DMS153 (cell line): Measurements from ENCODE around the gene NFKBIA.
"Not testable (repeated sequence)": the region's sequence is repeated elsewhere in the genome, so short reads cannot be mapped to it uniquely, and the experiment has no call there.

ENCODE experiments used
- DNase-seq: peaks from one replicate; lab custom pipeline; 2025; lab: John Stamatoyannopoulos, UW

The NFKBIA gene

DNA sequence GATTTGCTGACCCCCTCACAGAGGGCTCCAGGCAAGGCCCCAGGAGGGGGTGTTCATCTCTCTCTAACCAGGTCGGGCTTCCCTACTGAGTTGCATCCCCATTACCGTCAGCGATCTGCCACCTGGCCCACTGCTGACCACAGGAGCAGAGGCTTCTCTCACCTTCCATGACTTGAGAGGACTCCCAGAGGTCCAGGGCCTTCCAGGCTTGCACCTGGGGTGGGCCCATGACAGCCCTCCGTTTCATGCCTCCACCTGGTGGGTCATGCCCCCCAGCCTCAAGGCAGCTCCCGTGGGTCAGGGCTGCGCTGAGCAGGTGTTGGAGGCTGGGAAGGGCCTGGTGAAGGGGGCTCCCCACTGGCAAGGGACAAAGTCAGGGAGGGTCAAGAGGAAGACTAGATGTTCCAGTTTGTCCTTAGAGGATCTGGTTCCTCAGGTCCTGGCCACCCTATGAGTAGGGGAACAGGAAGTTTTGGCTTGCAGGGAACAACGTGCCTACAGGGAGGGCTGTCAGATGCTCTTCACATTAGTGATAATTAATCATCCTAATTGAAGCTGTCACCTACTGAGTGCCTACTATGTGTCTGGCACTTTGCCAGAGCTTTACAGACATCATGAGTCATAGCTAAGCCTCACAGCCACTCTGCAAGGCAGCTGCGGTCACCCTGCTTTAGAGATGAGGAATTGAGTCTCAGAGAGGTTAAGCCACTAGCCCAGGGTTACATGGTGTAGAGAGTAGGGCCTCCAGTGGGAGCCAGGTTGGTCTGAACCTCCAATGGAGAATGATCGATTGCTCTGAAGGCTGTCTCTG lies 13.8 kb downstream of the NFKBIA start:
- peak; percentile 30 for DNase-seq

DNA sequence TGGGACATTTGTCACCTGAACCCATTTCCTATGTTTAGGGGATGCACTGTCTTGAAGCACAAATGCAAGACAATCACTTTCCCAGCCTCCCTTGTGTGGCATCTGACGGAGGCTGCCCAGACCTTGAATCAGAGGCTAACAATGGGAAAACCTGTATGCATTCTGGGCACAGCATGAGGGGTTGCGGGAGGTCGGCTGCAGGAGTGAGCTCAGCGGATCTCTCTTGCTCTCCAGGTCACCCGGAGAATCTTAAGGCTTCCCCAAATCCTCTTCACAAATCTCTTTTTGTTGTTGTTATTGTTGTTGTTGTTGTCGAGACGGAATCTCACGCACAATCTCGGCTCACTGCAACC lies 15.3 kb downstream of the NFKBIA start:
- no peak for DNase-seq

GRCh38 chr14:35388656-35389314 lies 15.8 kb downstream of the NFKBIA start:
- no peak for DNase-seq

DNA sequence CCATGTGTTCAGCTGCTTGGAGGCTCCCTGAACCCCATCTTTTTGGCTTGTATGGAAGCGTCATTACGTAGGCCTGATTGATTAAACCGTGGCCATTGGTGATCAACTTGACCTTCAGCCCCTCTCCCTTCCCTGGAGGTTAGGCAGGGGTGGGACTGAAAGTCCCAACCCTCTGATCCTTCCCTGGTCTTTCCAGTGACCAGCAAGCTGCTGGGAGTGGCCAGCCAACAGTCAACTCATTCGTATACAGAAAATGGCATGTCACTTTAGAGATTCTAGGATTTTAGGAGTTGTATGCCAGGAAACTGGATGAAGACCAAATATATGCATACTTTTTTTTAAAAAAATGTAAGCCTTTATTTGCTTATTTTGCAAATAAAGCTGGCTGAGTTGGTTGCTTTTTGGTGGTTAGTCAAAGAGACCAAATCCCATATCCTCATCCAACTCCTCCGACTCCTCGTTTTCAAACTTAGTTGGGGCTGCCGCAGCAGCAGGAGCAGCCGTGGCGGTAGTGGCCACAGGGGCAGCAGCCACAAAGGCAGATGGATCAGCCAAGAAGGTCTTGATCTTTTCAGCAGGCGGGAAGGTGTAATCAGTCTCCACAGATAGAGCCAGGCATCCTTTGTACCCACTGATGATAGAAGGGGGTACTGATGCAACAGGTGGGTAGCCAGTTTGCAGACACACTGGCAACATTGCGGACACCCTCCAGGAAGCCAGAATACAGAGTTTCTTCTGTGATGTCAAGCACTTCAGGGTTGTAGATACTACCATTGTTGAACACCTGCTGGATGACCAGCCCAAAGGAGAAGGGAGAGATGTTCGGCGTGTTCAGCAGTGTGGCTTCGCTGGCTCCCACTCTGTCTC lies 16.6 kb downstream of the NFKBIA start:
- DNase-seq, result no peak

- DNase-seq, result no peak
These were observed 17.3 kb downstream of the NFKBIA start for GRCh38 chr14:35387219-35387618.

GRCh38 chr14:35386673-35387125 lies 17.9 kb downstream of the NFKBIA start:
- DNase-seq, result no peak

DNA sequence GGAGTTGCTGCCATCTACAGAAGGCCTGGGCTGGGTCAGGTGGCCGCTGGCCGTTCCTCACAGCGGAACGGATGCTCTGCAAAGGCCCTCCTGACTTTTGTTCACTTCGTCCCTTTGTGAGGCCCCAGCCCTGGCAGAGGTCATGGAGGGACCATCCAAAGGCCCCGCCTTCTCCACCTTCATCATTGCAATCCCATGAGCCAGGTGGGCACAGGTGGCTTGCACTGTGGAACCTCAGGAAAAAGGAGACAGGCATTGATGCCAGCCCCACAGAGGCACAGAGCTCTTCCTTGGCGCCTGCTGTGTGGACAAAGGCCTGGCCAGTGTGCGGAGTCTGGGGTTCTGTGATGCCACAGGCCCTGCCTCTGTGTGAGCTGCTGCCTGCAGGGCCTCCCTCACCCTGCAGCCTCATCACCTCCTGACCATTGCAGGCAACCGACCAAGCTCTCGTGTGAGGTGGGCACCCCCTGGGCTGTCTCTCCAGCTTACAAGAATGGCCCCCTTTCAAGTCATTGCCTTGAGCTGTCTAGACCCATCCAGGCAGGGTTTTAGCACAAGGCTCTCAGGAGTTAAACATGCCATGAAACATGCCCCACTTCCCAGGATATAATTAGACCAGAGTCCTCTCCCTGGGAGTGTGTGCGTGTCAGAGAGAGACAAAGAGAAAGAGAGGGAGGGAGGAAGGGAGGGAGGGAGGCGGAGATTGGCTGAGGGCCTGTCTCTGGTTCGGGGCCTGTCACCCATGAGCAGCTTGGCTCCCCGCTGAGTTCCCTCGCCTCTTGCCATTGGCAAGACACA lies 19.3 kb downstream of the NFKBIA start:
- peak; percentile 78 for DNase-seq

DNA sequence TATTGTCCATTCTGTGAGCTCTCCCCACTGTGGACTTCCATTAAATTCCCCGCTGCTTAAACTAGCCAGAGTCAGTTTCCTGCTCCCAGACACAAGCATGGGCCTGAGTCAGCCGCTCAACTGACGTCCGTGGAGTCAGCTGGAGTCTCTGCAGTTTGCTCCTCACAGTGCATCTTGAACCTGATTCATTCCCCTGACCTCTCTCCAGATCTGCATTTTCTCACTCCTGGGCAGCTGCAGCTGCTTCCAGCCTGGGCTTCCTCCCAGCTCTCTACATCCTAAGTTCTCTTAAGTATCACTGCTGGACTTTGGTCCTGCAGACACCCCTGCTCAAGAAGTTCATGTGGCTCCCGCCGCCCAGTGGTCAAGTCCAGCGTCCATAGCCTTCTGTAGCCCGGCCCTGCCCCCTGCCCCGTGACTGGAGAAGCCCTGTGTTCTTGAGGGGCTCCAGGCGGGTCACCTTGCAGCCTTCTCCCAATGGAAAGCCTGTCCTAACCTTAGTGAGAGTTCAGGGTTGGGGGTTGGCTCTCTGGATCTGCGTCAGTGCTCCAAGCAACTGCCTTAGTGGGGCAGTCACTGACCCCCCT lies 20.0 kb downstream of the NFKBIA start:
- DNase-seq, result no peak

DNA sequence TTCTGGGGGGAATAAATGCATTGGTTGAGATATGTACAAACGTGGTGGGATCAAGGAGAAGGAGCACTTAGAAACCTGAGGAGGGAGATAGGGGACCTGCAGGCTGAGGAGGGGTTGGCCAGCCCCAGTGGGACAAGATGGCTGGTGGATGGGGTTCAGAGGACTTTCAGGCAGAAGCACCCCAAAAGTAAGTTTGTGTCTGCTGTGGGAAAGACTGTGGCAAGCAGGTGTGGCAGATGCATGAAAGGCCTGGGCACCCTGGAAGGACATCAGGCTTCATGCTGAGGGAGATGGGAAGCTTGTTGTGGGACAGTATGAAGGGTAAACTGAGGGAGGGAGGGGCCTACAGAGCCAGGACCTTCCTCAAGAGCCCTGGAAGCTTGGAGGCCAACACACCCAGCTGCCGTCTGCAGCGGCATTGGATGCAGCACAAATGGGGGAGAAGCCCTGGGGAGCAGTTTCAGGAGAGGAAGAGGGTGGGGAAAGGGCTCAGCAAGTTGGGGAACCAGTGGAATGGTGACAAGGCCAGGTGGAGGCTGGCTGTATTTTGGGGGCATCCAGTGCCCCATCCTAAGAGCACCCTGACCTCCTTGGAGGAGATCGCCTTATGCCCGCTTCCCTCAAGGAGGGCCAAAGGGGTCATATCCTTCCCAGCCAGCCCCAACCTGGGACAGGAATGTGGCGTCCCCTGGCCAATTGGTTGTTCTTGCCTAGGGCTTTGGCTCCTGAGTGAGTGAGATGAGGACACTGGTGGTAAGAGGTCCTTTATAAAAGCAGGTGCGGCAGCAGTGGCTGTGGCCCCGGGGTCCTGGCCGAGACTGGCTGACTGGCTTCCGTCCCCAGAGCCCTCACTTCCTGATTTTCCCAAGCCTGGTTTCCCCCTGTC lies 20.7 kb downstream of the NFKBIA start:
- DNase-seq, result no peak

GRCh38 chr14:35380794-35381193 lies 23.8 kb downstream of the NFKBIA start:
- no peak for DNase-seq

DNA sequence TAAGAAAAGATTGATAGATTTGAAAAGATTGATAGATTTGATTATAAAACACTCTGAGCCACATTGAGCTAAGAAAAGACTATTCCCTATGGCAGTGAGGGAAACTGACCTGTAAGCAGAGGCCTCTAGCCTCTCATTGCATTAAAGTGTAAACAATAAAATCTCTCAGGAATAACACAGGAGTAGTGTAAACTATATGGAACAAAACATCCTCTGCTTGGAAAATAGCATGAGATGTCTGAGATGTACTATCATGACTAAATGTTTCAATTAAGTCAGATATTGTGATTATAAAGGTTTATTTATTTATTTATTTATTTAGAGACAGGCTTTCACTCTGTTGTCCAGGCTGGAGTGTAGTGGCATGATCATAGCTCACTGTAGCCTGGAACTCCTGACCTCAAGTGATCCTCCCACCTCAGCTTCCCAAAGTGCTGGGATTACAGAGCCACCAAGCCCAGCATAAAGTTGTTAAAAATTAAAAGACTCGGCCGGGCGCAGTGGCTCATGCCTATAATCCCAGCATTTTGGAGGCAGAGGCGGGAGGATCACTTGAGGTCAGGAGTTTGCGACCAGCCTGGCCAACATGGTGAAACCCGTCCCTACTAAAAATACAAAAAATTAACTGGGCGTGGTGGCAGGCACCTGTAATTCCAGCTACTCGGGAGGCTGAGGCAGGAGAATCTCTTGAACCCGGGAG lies 25.2 kb downstream of the NFKBIA start:
- DNase-seq, result not testable (repeated sequence)

DNA sequence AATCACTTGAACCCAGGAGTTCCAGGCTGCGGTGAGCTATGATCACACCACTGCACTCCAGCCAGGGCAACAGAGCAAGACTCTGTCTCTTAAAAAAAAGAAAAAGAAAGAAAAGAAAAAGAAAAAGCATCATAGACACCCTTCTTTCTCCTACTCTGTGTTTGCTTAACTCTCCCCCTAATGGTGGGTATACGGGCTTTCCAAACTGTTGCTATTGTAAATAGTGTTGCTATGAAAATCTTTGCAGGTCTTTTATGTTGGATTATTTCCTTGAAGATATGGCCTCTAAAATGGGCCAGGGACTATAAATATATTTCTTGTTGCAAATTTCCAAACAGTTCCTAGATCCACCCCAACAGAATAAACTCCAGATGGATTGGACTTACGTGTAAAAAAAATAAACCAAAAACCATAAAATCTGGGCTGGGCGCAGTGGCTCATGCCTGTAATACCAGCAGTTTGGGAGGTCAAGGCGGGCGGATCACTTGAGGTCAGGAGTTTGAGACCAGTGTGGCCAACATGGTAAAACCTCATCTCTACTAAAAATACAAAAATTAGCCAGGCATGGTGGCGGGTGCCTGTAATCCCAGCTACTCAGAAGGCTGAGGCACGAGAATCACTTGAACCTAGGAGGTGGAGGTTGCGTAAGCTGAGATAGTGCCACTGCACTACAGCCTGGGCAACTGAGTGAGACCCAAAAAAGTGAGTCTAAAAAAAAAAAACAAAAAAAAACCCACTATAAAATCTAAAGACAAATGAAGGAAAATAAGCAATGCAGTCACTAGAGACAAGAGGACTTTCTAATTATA lies 25.9 kb downstream of the NFKBIA start:
- no peak for DNase-seq

GRCh38 chr14:35375558-35376025 lies 29.0 kb downstream of the NFKBIA start:
- no peak for DNase-seq

- DNase-seq, result no peak
These were observed 30.3 kb downstream of the NFKBIA start for GRCh38 chr14:35374263-35374712.

GRCh38 chr14:35373208-35373607 lies 31.3 kb downstream of the NFKBIA start:
- DNase-seq, result not testable (repeated sequence)

GRCh38 chr14:35370969-35371368 lies 33.6 kb downstream of the NFKBIA start:
- DNase-seq, result no peak

- DNase-seq, result peak; percentile 48
These were observed 34.8 kb downstream of the NFKBIA start for GRCh38 chr14:35369701-35370191.
